Fibroblast of lung (primary cell): Measurements from ENCODE around the gene DNMBP.

ENCODE experiments used
- CTCF ChIP-seq, 2 donors: IDR thresholded peaks in 1 of 2; conservative IDR thresholded peaks in 1 of 2; 1 replicate in 1 of 2; 2 replicates in 1 of 2; pipeline ENCODE4 v1.5.1; 2011 to 2012; ENCODE audit warnings: low read length in 2 of 2, control low read depth in 1 of 2, inconsistent platforms in 1 of 2, low read depth in 1 of 2, mild to moderate bottlenecking in 1 of 2
- EZH2 ChIP-seq: IDR thresholded peaks from 2 replicates; pipeline ENCODE4 v1.5.1; 2012; ENCODE audit warnings: low read length, control low read depth, mild to moderate bottlenecking; ENCODE audit errors: missing control alignments

GRCh38 chr10:99952799-99953198, 56.9 kb downstream of the DNMBP start:
- TF ChIP-seq CTCF (conservative IDR thresholded peaks at IDR 0.05 in 1 of 2, IDR thresholded peaks at IDR 0.05 in 1 of 2; ENCODE audit: low read depth in 1 of 2, low read length in 2 of 2) (no peak), EZH2 (no peak)
